Femur (tissue), 1 donor: ENCODE measurements around the gene OBSL1.
A peak's percentile ranks its signal among the peaks of the same experiment; 100 is the strongest.

Experiments
- DNase-seq: peaks from one replicate; pipeline ENCODE4 v3.0.0-alpha.2; 2017

Gene OBSL1

GRCh38 chr2:219565130-219566080 lies 5.9 kb downstream of the OBSL1 start:
- no peak for DNase-seq

GRCh38 chr2:219563271-219563928 lies 7.9 kb downstream of the OBSL1 start:
- DNase-seq = no peak

GRCh38 chr2:219562049-219563020 lies 9.0 kb downstream of the OBSL1 start:
- DNase-seq = no peak

- peak; percentile 25 for DNase-seq
Observed at GRCh38 chr2:219561179-219562048, 9.9 kb downstream of the OBSL1 start.

- no peak for DNase-seq
Observed at GRCh38 chr2:219560893-219561178, 10.5 kb downstream of the OBSL1 start.

- peak; percentile 21 for DNase-seq
Observed at GRCh38 chr2:219560037-219560892, 11.1 kb downstream of the OBSL1 start.

- DNase-seq = peak; percentile 13
Observed at GRCh38 chr2:219559156-219559915, 12.0 kb downstream of the OBSL1 start.

- no peak for DNase-seq
Observed at GRCh38 chr2:219557791-219558785, 13.3 kb downstream of the OBSL1 start.

GRCh38 chr2:219557320-219557719 lies 14.0 kb downstream of the OBSL1 start:
- DNase-seq = no peak

- no peak for DNase-seq
Observed at GRCh38 chr2:219556413-219556812, 14.9 kb downstream of the OBSL1 start.

- DNase-seq = no peak
Observed at GRCh38 chr2:219555956-219556355, 15.4 kb downstream of the OBSL1 start.

- no peak for DNase-seq
Observed at GRCh38 chr2:219554350-219554749, 17.0 kb downstream of the OBSL1 start.

GRCh38 chr2:219553463-219553963 lies 17.8 kb downstream of the OBSL1 start:
- no peak for DNase-seq

GRCh38 chr2:219553168-219553417 lies 18.2 kb downstream of the OBSL1 start:
- no peak for DNase-seq

- peak; percentile 92 for DNase-seq
Observed at GRCh38 chr2:219552382-219553167, 18.8 kb downstream of the OBSL1 start.

GRCh38 chr2:219551441-219552381 lies 19.6 kb downstream of the OBSL1 start:
- no peak for DNase-seq

GRCh38 chr2:219549619-219550018 lies 21.7 kb downstream of the OBSL1 start:
- no peak for DNase-seq
